HEK293 (cell line): ENCODE data around the gene MT1A.

Experiments used
- CTCF ChIA-PET: fragments of 350-600 bp; formaldehyde crosslinking; extraction: SDS; loops from one replicate; lab custom pipeline; 2021; ENCODE audit warnings: antibody characterized with exemption; lab: Yijun Ruan, JAX
- POLR2A ChIA-PET: fragments of 300-600 bp; formaldehyde crosslinking; extraction: SDS; loops from one replicate; lab custom pipeline; 2020; ENCODE audit warnings: antibody characterized with exemption, inconsistent platforms; lab: Yijun Ruan, JAX
- H3K27ac ChIP-seq: fragments of 200-500 bp; sonication (Bioruptor generic); 2 replicates; pipeline ENCODE4 v1.5.1; 2014; ENCODE audit warnings: low read depth, low read length, control low read depth, inconsistent platforms; ENCODE audit errors: extremely low read depth
- H3K36me3 ChIP-seq, 2 experiments: fragments of 200-500 bp in 1 of 2; sonication (Bioruptor generic) in 1 of 2; 1 replicate in 1 of 2; 2 replicates in 1 of 2; pipeline ENCODE4 v1.5.1; 2014 to 2017; ENCODE audit warnings: inconsistent platforms in 2 of 2, low read length in 2 of 2; ENCODE audit not compliant: control insufficient read depth in 2 of 2, insufficient read depth in 1 of 2
- H3K4me1 ChIP-seq: fragments of 200-500 bp; sonication (Bioruptor generic); 2 replicates; pipeline ENCODE4 v1.5.1; 2014; ENCODE audit warnings: mild to moderate bottlenecking, low read length, inconsistent platforms; ENCODE audit not compliant: control insufficient read depth, insufficient read depth
- H3K4me3 ChIP-seq: 2 replicates; pipeline ENCODE4 v1.5.1; 2011; ENCODE audit warnings: low read depth, mild to moderate bottlenecking, control low read depth, low read length, moderate library complexity
- H3K9me3 ChIP-seq: fragments of 200-500 bp; sonication (Bioruptor generic); 2 replicates; pipeline ENCODE4 v1.5.1; 2014; ENCODE audit warnings: low read depth, low read length, inconsistent platforms; ENCODE audit not compliant: control insufficient read depth, insufficient read depth
- GLIS1 ChIP-seq: fragments of 450-650 bp; formaldehyde crosslinking; IDR thresholded peaks from 2 replicates; pipeline ENCODE4 v1.5.1; 2016; ENCODE audit warnings: missing biosample characterization, missing genetic modification characterization
- MEIS1 ChIP-seq: sonication (generic); formaldehyde crosslinking; IDR thresholded peaks from 2 replicates; pipeline ENCODE4 v1.8.1; 2022; ENCODE audit warnings: missing genetic modification reagents, mild to moderate bottlenecking, borderline replicate concordance
- MZF1 ChIP-seq: fragments of 450-650 bp; formaldehyde crosslinking; IDR thresholded peaks from 2 replicates; pipeline ENCODE4 v1.5.1; 2017; ENCODE audit warnings: missing biosample characterization, missing genetic modification characterization, borderline replicate concordance
- ZBTB17 ChIP-seq: fragments of 450-650 bp; formaldehyde crosslinking; IDR thresholded peaks from 2 replicates; pipeline ENCODE4 v1.5.1; 2016; ENCODE audit warnings: missing biosample characterization, missing genetic modification characterization
- ZEB2 ChIP-seq: fragments of 450-650 bp; formaldehyde crosslinking; IDR thresholded peaks from 2 replicates; pipeline ENCODE4 v1.5.1; 2016; ENCODE audit warnings: missing biosample characterization, missing genetic modification characterization
- ZIC2 ChIP-seq: fragments of 450-650 bp; formaldehyde crosslinking; IDR thresholded peaks from 2 replicates; pipeline ENCODE4 v1.5.1; 2016; ENCODE audit warnings: missing biosample characterization, missing genetic modification characterization
- ZNF10 ChIP-seq: fragments of 450-650 bp; formaldehyde crosslinking; IDR thresholded peaks from 2 replicates; pipeline ENCODE4 v1.5.1; 2017; ENCODE audit warnings: missing biosample characterization, missing genetic modification characterization
- ZNF169 ChIP-seq: fragments of 450-650 bp; formaldehyde crosslinking; IDR thresholded peaks from 2 replicates; pipeline ENCODE4 v1.5.1; 2016; ENCODE audit warnings: missing biosample characterization, missing genetic modification characterization
- ZNF184 ChIP-seq: fragments of 450-650 bp; IDR thresholded peaks from 2 replicates; pipeline ENCODE4 v1.5.1; 2018; ENCODE audit warnings: missing biosample characterization, mild to moderate bottlenecking, missing genetic modification characterization
- ZNF2 ChIP-seq: fragments of 450-650 bp; formaldehyde crosslinking; IDR thresholded peaks from 2 replicates; pipeline ENCODE4 v1.5.1; 2016; ENCODE audit warnings: missing biosample characterization, missing genetic modification characterization
- ZNF266 ChIP-seq: fragments of 450-650 bp; formaldehyde crosslinking; IDR thresholded peaks from 2 replicates; pipeline ENCODE4 v1.5.1; 2016; ENCODE audit warnings: missing biosample characterization, missing genetic modification characterization, low read depth
- ZNF274 ChIP-seq, 2 experiments: fragments of 200-500 bp in 1 of 2; fragments of 450-650 bp in 1 of 2; sonication (Bioruptor generic) in 1 of 2; formaldehyde crosslinking in 1 of 2; IDR thresholded peaks; 2 replicates each; pipeline versions ENCODE4 v1.5.1 to v1.6.1; 2014 to 2016; ENCODE audit warnings: borderline replicate concordance in 1 of 2, inconsistent platforms in 1 of 2, low read length in 1 of 2, missing biosample characterization in 1 of 2, missing genetic modification characterization in 1 of 2
- ZNF302 ChIP-seq: fragments of 450-650 bp; formaldehyde crosslinking; IDR thresholded peaks from 2 replicates; pipeline ENCODE4 v1.5.1; 2016; ENCODE audit warnings: missing biosample characterization, missing genetic modification characterization, low read depth
- ZNF391 ChIP-seq: fragments of 450-650 bp; formaldehyde crosslinking; IDR thresholded peaks from 2 replicates; pipeline ENCODE4 v1.5.1; 2016; ENCODE audit warnings: low read depth, missing biosample characterization, missing genetic modification characterization, borderline replicate concordance
- ZNF571 ChIP-seq: fragments of 450-650 bp; formaldehyde crosslinking; IDR thresholded peaks from 2 replicates; pipeline ENCODE4 v1.5.0; 2017; ENCODE audit warnings: missing biosample characterization, missing genetic modification characterization
- ZNF621 ChIP-seq: fragments of 450-650 bp; formaldehyde crosslinking; IDR thresholded peaks from 2 replicates; pipeline ENCODE4 v1.5.1; 2017; ENCODE audit warnings: missing biosample characterization, missing genetic modification characterization
- ZNF624 ChIP-seq: fragments of 450-650 bp; formaldehyde crosslinking; IDR thresholded peaks from 2 replicates; pipeline ENCODE4 v1.5.1; 2017; ENCODE audit warnings: missing biosample characterization, missing genetic modification characterization
- ZNF629 ChIP-seq: fragments of 450-650 bp; formaldehyde crosslinking; IDR thresholded peaks from 2 replicates; pipeline ENCODE4 v1.5.1; 2017; ENCODE audit warnings: missing biosample characterization, missing genetic modification characterization
- ZNF830 ChIP-seq: fragments of 450-650 bp; IDR thresholded peaks from 2 replicates; pipeline ENCODE4 v1.5.0; 2018; ENCODE audit warnings: missing biosample characterization, missing genetic modification characterization, low read depth, mild to moderate bottlenecking, moderate library complexity
- ZNF837 ChIP-seq: fragments of 450-650 bp; formaldehyde crosslinking; IDR thresholded peaks from 2 replicates; pipeline ENCODE4 v1.5.1; 2016; ENCODE audit warnings: missing biosample characterization, missing genetic modification characterization
- ZSCAN16 ChIP-seq: fragments of 450-650 bp; formaldehyde crosslinking; IDR thresholded peaks from 2 replicates; pipeline ENCODE4 v1.5.1; 2016; ENCODE audit warnings: missing biosample characterization, missing genetic modification characterization
- TF ChIP-seq, protein P1 (sequence below): fragments of 450-650 bp; formaldehyde crosslinking; IDR thresholded peaks from 2 replicates; pipeline ENCODE4 v1.5.1; 2016; ENCODE audit warnings: missing biosample characterization, missing genetic modification characterization, borderline replicate concordance
- TF ChIP-seq, protein P2 (sequence below): fragments of 450-650 bp; formaldehyde crosslinking; IDR thresholded peaks from 2 replicates; pipeline ENCODE4 v1.5.1; 2016; ENCODE audit warnings: missing biosample characterization, missing genetic modification characterization
- TF ChIP-seq, protein P3 (sequence below): fragments of 450-650 bp; formaldehyde crosslinking; IDR thresholded peaks from 2 replicates; pipeline ENCODE4 v1.5.1; 2016; ENCODE audit warnings: missing biosample characterization, missing genetic modification characterization

The MT1A gene

DNA sequence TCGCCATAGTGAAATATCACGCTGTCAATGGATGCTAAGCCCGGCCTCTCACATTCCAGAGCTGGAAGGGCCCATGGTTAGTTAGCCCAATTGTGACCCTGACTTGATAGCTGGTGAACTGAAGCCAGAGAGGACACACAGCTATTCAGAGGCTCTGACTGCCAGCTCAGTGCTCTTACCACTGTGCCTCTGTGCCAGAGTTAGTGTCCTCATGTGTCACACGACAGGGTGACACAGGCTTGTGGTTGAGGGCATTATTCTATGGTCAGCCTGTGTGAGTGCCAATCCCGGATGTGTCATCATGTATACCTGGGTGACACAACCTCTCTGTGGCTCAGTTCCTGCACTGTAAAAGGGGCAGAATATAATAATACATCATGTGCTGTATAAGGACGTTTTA, 41.4 kb downstream of the MT1A start (continued):
- TF ChIP-seq ZNF830, result no peak
- no peak for TF ChIP-seq ZNF274 (IDR thresholded peaks at IDR 0.05; ENCODE audit: low read length)
- TF ChIP-seq ZNF274 (tag by site-specific recombination; IDR thresholded peaks at IDR 0.05; ENCODE audit: borderline replicate concordance), result no peak

DNA sequence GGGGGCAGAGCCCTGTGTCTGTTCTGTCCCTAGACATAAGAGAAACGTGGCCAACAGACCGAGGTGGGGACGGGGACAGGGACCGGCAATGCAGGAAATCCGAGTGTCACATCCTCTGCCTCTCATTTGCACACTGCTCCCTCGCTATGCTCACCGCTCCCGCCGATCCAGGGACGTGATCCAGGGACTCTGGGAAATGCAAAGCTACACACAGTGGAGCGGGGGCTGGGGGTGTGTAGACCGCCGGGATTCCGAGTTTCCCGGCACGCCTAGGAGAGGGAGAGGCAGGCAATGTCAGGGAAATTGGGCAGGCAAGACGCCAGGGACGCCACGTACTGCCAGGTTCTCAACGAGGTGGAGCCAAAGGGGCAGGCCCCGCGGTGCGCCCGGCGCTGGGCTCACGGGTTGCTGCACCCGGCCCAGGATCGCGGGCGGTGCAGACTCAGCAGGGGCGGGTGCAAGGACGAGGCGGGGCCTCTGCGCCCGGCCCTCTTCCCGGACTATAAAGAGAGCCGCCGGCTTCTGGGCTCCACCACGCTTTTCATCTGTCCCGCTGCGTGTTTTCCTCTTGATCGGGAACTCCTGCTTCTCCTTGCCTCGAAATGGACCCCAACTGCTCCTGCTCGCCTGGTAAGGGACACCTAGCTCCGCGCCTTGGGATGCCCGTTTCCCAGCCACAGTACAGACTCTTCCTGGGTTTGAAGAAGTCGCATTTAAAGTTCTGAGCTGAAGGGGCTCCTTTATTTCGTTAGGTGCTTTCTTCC, 43.7 kb downstream of the MT1A start, which contains the start of gene MT1X:
Gene MT1X (plus strand): TSS at position 532 of the 764 bp plus-strand sequence. CDS start 71 bp downstream, at position 603.
- peaks cover 3% of the 10 kb centered on the region for H3K4me1 ChIP-seq
- H3K4me3 ChIP-seq, result peak within 1 kb of the TSS; percentile 22
- no peaks in the 10 kb centered on the region for H3K36me3 ChIP-seq
- ChIA-PET CTCF (interaction anchor here (0.7 to 2.7 kb wide), 3 partner anchors 16 to 71 kb away, joined by 3 to 12 read pairs (median 3); no protein-coding TSS in a partner anchor), POLR2A (interaction anchor here (1.9 kb wide), 2 partner anchors 25 to 74 kb away, joined by 7 to 13 read pairs; partner anchors contain the start of genes MT1F and MT2A)
- no peaks in the 10 kb centered on the region for H3K9me3 ChIP-seq
- peak within 1 kb of the TSS; percentile 29; the same call in 1 of the 2 replicates for H3K27ac ChIP-seq
- TF ChIP-seq ZBTB17 (tag by site-specific recombination) (peak; percentile 77), ZSCAN16 (tag by site-specific recombination) (no peak), ZNF837 (tag by site-specific recombination) (no peak), ZEB2 (no peak), ZIC2 (tag by site-specific recombination) (peak; percentile 66), ZNF621 (tag by site-specific recombination) (no peak), ZNF624 (tag by site-specific recombination) (no peak), ZNF10 (tag by site-specific recombination) (peak; percentile 91), ZNF302 (no peak), ZNF266 (tag by site-specific recombination) (no peak), ZNF571 (tag by site-specific recombination) (no peak), ZNF391 (tag by site-specific recombination) (no peak), ZNF629 (tag by site-specific recombination) (no peak), ZNF2 (tag by site-specific recombination) (no peak), GLIS1 (tag by site-specific recombination) (no peak), ZNF169 (tag by site-specific recombination) (no peak), ZNF184 (no peak), MEIS1 (CRISPR knock-in tag) (no peak), MZF1 (tag by site-specific recombination) (no peak), ZNF830 (no peak)
- TF ChIP-seq, protein P1, sequence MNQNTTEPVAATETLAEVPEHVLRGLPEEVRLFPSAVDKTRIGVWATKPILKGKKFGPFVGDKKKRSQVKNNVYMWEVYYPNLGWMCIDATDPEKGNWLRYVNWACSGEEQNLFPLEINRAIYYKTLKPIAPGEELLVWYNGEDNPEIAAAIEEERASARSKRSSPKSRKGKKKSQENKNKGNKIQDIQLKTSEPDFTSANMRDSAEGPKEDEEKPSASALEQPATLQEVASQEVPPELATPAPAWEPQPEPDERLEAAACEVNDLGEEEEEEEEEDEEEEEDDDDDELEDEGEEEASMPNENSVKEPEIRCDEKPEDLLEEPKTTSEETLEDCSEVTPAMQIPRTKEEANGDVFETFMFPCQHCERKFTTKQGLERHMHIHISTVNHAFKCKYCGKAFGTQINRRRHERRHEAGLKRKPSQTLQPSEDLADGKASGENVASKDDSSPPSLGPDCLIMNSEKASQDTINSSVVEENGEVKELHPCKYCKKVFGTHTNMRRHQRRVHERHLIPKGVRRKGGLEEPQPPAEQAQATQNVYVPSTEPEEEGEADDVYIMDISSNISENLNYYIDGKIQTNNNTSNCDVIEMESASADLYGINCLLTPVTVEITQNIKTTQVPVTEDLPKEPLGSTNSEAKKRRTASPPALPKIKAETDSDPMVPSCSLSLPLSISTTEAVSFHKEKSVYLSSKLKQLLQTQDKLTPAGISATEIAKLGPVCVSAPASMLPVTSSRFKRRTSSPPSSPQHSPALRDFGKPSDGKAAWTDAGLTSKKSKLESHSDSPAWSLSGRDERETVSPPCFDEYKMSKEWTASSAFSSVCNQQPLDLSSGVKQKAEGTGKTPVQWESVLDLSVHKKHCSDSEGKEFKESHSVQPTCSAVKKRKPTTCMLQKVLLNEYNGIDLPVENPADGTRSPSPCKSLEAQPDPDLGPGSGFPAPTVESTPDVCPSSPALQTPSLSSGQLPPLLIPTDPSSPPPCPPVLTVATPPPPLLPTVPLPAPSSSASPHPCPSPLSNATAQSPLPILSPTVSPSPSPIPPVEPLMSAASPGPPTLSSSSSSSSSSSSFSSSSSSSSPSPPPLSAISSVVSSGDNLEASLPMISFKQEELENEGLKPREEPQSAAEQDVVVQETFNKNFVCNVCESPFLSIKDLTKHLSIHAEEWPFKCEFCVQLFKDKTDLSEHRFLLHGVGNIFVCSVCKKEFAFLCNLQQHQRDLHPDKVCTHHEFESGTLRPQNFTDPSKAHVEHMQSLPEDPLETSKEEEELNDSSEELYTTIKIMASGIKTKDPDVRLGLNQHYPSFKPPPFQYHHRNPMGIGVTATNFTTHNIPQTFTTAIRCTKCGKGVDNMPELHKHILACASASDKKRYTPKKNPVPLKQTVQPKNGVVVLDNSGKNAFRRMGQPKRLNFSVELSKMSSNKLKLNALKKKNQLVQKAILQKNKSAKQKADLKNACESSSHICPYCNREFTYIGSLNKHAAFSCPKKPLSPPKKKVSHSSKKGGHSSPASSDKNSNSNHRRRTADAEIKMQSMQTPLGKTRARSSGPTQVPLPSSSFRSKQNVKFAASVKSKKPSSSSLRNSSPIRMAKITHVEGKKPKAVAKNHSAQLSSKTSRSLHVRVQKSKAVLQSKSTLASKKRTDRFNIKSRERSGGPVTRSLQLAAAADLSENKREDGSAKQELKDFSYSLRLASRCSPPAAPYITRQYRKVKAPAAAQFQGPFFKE (tag by site-specific recombination), result no peak
- TF ChIP-seq, protein P2, sequence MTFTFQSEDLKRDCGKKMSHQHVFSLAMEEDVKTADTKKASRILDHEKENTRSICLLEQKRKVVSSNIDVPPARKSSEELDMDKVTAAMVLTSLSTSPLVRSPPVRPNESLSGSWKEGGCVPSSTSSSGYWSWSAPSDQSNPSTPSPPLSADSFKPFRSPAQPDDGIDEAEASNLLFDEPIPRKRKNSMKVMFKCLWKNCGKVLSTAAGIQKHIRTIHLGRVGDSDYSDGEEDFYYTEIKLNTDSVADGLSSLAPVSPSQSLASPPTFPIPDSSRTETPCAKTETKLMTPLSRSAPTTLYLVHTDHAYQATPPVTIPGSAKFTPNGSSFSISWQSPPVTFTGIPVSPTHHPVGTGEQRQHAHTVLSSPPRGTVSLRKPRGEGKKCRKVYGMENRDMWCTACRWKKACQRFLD, result no peak
- TF ChIP-seq, protein P3, sequence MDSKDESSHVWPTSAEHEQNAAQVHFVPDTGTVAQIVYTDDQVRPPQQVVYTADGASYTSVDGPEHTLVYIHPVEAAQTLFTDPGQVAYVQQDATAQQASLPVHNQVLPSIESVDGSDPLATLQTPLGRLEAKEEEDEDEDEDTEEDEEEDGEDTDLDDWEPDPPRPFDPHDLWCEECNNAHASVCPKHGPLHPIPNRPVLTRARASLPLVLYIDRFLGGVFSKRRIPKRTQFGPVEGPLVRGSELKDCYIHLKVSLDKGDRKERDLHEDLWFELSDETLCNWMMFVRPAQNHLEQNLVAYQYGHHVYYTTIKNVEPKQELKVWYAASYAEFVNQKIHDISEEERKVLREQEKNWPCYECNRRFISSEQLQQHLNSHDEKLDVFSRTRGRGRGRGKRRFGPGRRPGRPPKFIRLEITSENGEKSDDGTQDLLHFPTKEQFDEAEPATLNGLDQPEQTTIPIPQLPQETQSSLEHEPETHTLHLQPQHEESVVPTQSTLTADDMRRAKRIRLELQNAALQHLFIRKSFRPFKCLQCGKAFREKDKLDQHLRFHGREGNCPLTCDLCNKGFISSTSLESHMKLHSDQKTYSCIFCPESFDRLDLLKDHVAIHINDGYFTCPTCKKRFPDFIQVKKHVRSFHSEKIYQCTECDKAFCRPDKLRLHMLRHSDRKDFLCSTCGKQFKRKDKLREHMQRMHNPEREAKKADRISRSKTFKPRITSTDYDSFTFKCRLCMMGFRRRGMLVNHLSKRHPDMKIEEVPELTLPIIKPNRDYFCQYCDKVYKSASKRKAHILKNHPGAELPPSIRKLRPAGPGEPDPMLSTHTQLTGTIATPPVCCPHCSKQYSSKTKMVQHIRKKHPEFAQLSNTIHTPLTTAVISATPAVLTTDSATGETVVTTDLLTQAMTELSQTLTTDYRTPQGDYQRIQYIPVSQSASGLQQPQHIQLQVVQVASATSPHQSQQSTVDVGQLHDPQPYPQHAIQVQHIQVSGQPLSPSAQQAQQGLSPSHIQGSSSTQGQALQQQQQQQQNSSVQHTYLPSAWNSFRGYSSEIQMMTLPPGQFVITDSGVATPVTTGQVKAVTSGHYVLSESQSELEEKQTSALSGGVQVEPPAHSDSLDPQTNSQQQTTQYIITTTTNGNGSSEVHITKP, result peak; percentile 50
